Mesenchymal stem cell (in vitro differentiated cells and primary cell): ENCODE results near the gene GSTA1.
"Not testable (repeated sequence)": the region's sequence is repeated elsewhere in the genome, so short reads cannot be mapped to it uniquely, and the experiment has no call there.

Experiments
- DNase-seq: peaks from one replicate; pipeline ENCODE4 v3.0.0-alpha.2; 2013
- H2AFZ ChIP-seq: one replicate; pipeline ENCODE4 v1.6.1; 2013; ENCODE audit warnings: low read depth, mild to moderate bottlenecking, control low read depth, inconsistent platforms, low read length, moderate library complexity
- H2AK5ac ChIP-seq: 2 replicates; pipeline ENCODE4 v1.6.1; 2013; ENCODE audit warnings: low read length, moderate library complexity, mild to moderate bottlenecking, inconsistent platforms; ENCODE audit not compliant: severe bottlenecking
- H2BK120ac ChIP-seq: one replicate; pipeline ENCODE4 v1.6.1; 2013; ENCODE audit warnings: low read depth, mild to moderate bottlenecking, inconsistent platforms, low read length, moderate library complexity
- H2BK12ac ChIP-seq, 2 experiments: one replicate each; pipeline ENCODE4 v1.6.1; 2013; ENCODE audit warnings: inconsistent platforms in 2 of 2, low read length in 2 of 2, mild to moderate bottlenecking in 2 of 2, moderate library complexity in 2 of 2, control low read depth in 1 of 2
- H2BK15ac ChIP-seq: one replicate; pipeline ENCODE4 v1.6.1; 2013; ENCODE audit warnings: mild to moderate bottlenecking, low read depth, inconsistent platforms; ENCODE audit not compliant: poor library complexity, severe bottlenecking
- H2BK5ac ChIP-seq: 2 replicates; pipeline ENCODE4 v1.6.1; 2013; ENCODE audit warnings: low read depth, mild to moderate bottlenecking, low read length, control low read depth, inconsistent platforms; ENCODE audit not compliant: poor library complexity, severe bottlenecking
- H3K14ac ChIP-seq, 2 experiments: one replicate each; pipeline ENCODE4 v1.6.1; 2013; ENCODE audit warnings: inconsistent platforms in 2 of 2, low read length in 2 of 2, control low read depth in 1 of 2, mild to moderate bottlenecking in 1 of 2, moderate library complexity in 1 of 2
- H3K18ac ChIP-seq, 2 experiments: one replicate each; pipeline ENCODE4 v1.6.1; 2013; ENCODE audit warnings: inconsistent platforms in 2 of 2, low read length in 2 of 2, control low read depth in 1 of 2, low read depth in 1 of 2, mild to moderate bottlenecking in 1 of 2
- H3K23ac ChIP-seq, 2 experiments: one replicate each; pipeline ENCODE4 v1.6.1; 2013; ENCODE audit warnings: inconsistent platforms in 2 of 2, low read length in 2 of 2, mild to moderate bottlenecking in 2 of 2, moderate library complexity in 2 of 2, control low read depth in 1 of 2
- H3K27ac ChIP-seq: 2 replicates; pipeline ENCODE4 v1.5.1; 2013; ENCODE audit warnings: mild to moderate bottlenecking, moderate library complexity, low read length, control low read depth, inconsistent platforms; ENCODE audit not compliant: poor library complexity, severe bottlenecking
- H3K27me3 ChIP-seq, 2 experiments: 2 replicates each; pipeline versions ENCODE4 v1.6.1 to v1.7.0; 2013; ENCODE audit warnings: low read length in 2 of 2, mild to moderate bottlenecking in 2 of 2, moderate library complexity in 2 of 2, control low read depth in 1 of 2, inconsistent platforms in 1 of 2; ENCODE audit not compliant: control insufficient read depth in 1 of 2, insufficient read depth in 1 of 2
- H3K36me3 ChIP-seq, 2 experiments: 2 replicates each; pipeline versions ENCODE4 v1.6.1 to v1.7.0; 2013; ENCODE audit warnings: low read length in 2 of 2, control low read depth in 1 of 2, inconsistent platforms in 1 of 2, low read depth in 1 of 2, mild to moderate bottlenecking in 1 of 2; ENCODE audit not compliant: insufficient read depth in 2 of 2, control insufficient read depth in 1 of 2
- H3K4ac ChIP-seq, 2 experiments: one replicate each; pipeline ENCODE4 v1.6.1; 2013; ENCODE audit warnings: inconsistent platforms in 2 of 2, low read length in 2 of 2, mild to moderate bottlenecking in 2 of 2, moderate library complexity in 2 of 2, control low read depth in 1 of 2, low read depth in 1 of 2
- H3K4me1 ChIP-seq: 2 replicates; pipeline ENCODE4 v1.6.1; 2013; ENCODE audit warnings: low read depth, low read length, control low read depth; ENCODE audit not compliant: control insufficient read depth, insufficient read depth
- H3K4me2 ChIP-seq: 2 replicates; pipeline ENCODE4 v1.6.1; 2013; ENCODE audit warnings: low read length, mild to moderate bottlenecking, inconsistent platforms; ENCODE audit not compliant: poor library complexity, severe bottlenecking
- H3K4me3 ChIP-seq, 2 experiments: 2 replicates each; pipeline versions ENCODE4 v1.5.1 to v1.7.0; 2013; ENCODE audit warnings: low read length in 2 of 2, mild to moderate bottlenecking in 2 of 2, control low read depth in 1 of 2, low read depth in 1 of 2; ENCODE audit not compliant: insufficient read depth in 1 of 2
- H3K79me1 ChIP-seq: replicated peaks from 2 replicates; pipeline ENCODE4 v1.6.1; 2013; ENCODE audit warnings: mild to moderate bottlenecking, control low read depth, low read length, inconsistent platforms; ENCODE audit not compliant: poor library complexity, severe bottlenecking
- H3K9ac ChIP-seq: 2 replicates; pipeline ENCODE4 v1.7.0; 2013; ENCODE audit warnings: mild to moderate bottlenecking, low read length, moderate library complexity
- H3K9me3 ChIP-seq: 2 replicates; pipeline ENCODE4 v1.7.0; 2013; ENCODE audit warnings: mild to moderate bottlenecking, low read length; ENCODE audit not compliant: control insufficient read depth
- H4K8ac ChIP-seq: one replicate; pipeline ENCODE4 v1.6.1; 2013; ENCODE audit warnings: inconsistent platforms, mild to moderate bottlenecking, low read length, moderate library complexity
- H4K91ac ChIP-seq: one replicate; pipeline ENCODE4 v1.6.1; 2013; ENCODE audit warnings: mild to moderate bottlenecking, low read length, inconsistent platforms
- WGBS: methylation state at CpG from one replicate; pipeline ENCODE4 v1.1.7; 2013; ENCODE audit warnings: mixed read lengths; 5-methylcytosine and 5-hydroxymethylcytosine counted together

The GSTA1 gene

DNA sequence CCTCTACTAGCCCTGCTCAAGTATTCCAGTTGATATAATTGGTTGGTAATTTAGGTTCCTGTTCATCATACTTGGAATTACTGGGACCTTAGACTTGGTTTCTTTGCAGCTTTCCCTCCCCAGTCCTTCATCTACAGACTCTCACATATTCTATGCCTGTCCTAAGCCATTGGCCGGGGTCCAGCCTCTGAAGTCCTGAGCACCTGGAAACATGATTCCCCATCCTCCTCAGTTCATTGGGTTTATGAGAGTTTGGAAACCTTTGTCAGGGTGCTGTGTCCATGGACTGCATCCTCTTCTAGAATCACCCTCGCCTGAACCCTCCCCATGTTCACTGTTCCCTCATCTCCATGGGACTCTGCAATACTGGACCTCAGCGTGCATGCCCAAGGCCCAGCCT is 49.2 kb downstream of the GSTA1 start:
- Histone ChIP-seq H2AFZ (no peak overlapping the region), H3K18ac (no peak overlapping the region), H4K91ac (no peak overlapping the region), H4K8ac (no peak overlapping the region), H2BK15ac (no peak overlapping the region), H3K79me1 (no peaks in the 10 kb centered on the region), H3K4me2 (no peak overlapping the region), H3K4me3 (no peak overlapping the region), H2BK120ac (no peak overlapping the region), H2BK5ac (no peak overlapping the region), H3K4me1 (no peaks in the 10 kb centered on the region), H3K23ac (no peak overlapping the region), H3K4ac (no peak overlapping the region), H3K27me3 (no peaks in the 10 kb centered on the region), H3K27ac (no peak overlapping the region), H3K36me3 (no peaks in the 10 kb centered on the region), H2BK12ac (no peak overlapping the region), H3K9me3 (peaks cover 8% of the 10 kb centered on the region), H2AK5ac (no peak overlapping the region), H3K9ac (no peak overlapping the region), H3K14ac (no peak overlapping the region)
- no peak for DNase-seq
- WGBS: 91% methylated on average over 3 of the region's 3 CpGs

DNA sequence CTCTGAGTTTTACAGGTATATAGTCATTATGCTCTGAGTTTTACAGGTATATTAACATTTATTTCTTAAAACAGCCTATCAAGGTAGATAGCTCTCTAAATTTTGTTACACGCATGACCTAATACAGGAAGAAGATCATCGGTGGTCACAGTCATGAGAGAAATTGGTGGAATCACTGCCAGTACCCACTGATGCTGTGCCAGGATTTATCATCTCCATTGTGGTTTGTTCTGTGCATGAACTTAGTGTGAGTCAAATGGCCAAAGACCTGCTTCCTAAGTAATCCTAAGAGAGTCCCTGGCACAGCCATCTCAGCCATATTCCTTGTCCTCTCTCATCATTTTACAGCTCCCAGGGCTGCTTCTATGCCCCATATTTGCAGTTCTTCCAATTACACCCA is 50.5 kb downstream of the GSTA1 start:
- not testable (repeated sequence) for H3K9ac ChIP-seq, H3K9me3 ChIP-seq, H3K4ac ChIP-seq, H2AK5ac ChIP-seq, H3K4me1 ChIP-seq, H4K91ac ChIP-seq, H3K27ac ChIP-seq, H3K14ac ChIP-seq, H2BK12ac ChIP-seq, H3K79me1 ChIP-seq, H3K23ac ChIP-seq, H3K36me3 ChIP-seq, H3K4me3 ChIP-seq, H2AFZ ChIP-seq, H2BK120ac ChIP-seq, H3K27me3 ChIP-seq, H3K4me2 ChIP-seq, H2BK15ac ChIP-seq, DNase-seq, H2BK5ac ChIP-seq, H3K18ac ChIP-seq, H4K8ac ChIP-seq
- 100% methylated on average over 2 of the region's 2 CpGs for WGBS

DNA sequence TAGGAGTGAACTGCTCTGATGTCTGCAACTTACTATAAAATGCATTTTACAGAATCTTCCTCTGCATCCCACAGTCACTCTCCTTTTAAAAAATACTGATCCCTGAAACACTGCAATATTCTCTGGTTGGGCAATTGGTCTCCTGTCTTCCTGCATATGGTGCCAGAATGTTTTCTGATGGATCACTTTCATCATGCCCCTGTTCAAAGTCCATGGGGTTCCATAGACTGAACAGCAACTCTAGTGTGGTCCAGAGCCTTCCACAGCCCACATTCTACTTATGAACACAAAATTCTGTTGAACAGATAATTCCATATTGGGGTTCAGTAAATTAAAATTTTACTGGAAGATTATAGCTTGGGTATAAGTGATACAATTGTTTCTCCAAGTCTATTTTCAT is 51.3 kb downstream of the GSTA1 start:
- H2BK12ac ChIP-seq: no peak overlapping the region
- H3K14ac ChIP-seq: no peak overlapping the region
- H3K9ac ChIP-seq: no peak overlapping the region
- no peaks in the 10 kb centered on the region for H3K4me1 ChIP-seq
- H4K8ac ChIP-seq: no peak overlapping the region
- no peak overlapping the region for H2BK120ac ChIP-seq
- no peak overlapping the region for H4K91ac ChIP-seq
- no peaks in the 10 kb centered on the region for H3K36me3 ChIP-seq
- no peak for DNase-seq
- peaks cover 8% of the 10 kb centered on the region for H3K9me3 ChIP-seq
- H3K27me3 ChIP-seq: no peaks in the 10 kb centered on the region
- H2BK5ac ChIP-seq: no peak overlapping the region
- H3K27ac ChIP-seq: no peak overlapping the region
- H2AFZ ChIP-seq: no peak overlapping the region
- H3K79me1 ChIP-seq: no peaks in the 10 kb centered on the region
- no peak overlapping the region for H3K4me2 ChIP-seq
- no peak overlapping the region for H2BK15ac ChIP-seq
- H3K23ac ChIP-seq: no peak overlapping the region
- no peak overlapping the region for H3K4me3 ChIP-seq
- H2AK5ac ChIP-seq: no peak overlapping the region
- H3K4ac ChIP-seq: no peak overlapping the region
- no peak overlapping the region for H3K18ac ChIP-seq

DNA sequence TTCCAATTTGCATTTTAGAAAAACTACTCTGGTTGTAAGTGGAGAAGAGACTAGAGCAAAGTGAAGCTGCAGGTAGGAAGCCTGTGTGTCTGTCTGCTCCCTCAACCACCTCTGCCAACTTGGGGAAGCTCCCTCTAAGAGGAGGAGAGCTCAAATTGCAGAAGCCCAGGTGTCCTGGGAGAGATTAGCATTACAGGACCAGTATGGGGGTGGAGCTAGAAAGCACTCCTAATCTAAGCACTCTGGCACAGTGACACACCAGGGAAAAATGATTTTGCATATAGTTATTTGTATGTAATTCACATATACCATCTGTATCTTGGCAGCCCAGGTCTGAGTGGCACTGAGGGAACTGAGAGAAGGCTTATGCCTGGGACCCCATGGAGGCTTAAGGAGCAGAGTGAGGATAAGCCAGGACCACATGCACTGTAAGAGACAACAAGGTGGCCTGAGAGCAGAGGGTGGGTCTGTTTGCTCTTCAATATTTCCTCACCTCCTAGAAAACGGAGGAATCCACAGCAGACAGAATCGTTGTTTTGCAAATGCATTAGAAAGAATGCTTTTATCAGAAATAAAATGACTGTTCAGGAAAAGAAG is 54.0 kb downstream of the GSTA1 start:
- Histone ChIP-seq H2AFZ (no peak overlapping the region), H3K9me3 (peaks cover 8% of the 10 kb centered on the region), H2AK5ac (no peak overlapping the region), H4K8ac (no peak overlapping the region), H2BK12ac (no peak overlapping the region), H3K9ac (no peak overlapping the region), H4K91ac (no peak overlapping the region), H3K18ac (no peak overlapping the region), H2BK120ac (no peak overlapping the region), H3K4me2 (no peak overlapping the region), H3K14ac (no peak overlapping the region), H3K79me1 (no peaks in the 10 kb centered on the region), H3K23ac (no peak overlapping the region), H3K27ac (no peak overlapping the region), H3K27me3 (no peaks in the 10 kb centered on the region), H3K4me3 (no peak overlapping the region), H2BK5ac (no peak overlapping the region), H3K4ac (no peak overlapping the region), H2BK15ac (no peak overlapping the region), H3K4me1 (no peaks in the 10 kb centered on the region), H3K36me3 (no peaks in the 10 kb centered on the region)
- no peak for DNase-seq
- WGBS: 75% methylated on average over 2 of the region's 2 CpGs
